ENCODE results near the gene HSPB2.
"Not testable (repeated sequence)": the region's sequence is repeated elsewhere in the genome, so short reads cannot be mapped to it uniquely, and the experiment has no call there.

Gene HSPB2

DNA sequence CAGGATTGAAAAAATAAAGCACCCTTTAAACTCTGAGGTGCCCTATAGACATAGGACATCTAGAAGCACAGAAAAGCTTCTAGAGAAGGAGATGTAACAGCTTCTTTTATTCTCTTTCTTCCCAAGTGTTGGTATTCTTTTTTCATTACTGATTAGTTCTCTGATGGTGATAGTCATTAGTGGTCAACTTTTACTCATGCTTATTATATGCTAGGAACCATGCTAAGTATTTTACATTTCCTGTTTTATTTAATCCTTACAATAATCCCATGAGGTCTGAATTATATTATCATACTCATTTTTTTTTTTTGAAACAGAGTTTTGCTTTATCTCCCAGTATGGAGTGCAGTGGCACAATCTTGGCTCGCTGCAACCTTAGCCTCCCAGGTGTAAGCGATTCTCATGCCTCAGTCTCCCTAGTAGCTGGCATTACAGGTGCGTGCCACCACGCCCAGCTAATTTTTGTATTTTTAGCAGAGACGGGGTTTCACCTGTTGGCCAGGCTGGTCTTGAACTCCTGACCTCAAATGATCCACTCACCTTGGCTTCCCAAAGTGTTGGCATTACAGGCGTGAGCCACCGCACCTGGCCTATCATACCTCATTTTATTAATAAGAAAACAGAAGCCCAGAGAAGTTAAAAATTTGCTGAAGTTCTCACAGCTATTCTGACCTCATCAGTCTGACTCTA is 9.2 kb downstream of the HSPB2 start:
- H3K9ac ChIP-seq, result no peak overlapping the region
- TF ChIP-seq Cebpa-rat (IDR thresholded peaks at IDR 0.05), result no peak

DNA sequence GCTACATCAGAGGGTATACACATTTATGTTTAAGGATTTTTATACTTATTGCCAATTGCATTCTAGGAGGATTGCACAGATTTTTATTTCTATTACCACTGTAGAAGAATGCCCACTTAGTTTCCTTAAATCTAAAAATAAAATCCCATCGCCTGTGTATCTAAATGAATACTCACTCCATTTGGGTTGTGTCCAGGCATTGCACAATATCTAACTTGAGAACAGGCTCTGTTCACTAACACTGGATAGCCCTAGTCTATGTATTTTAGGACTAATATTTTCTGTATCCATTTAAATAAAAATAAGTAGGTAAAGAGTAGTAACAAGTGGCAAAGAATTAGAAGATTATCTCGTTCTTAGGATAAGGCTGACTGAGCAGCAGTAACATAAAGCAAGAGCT is 10.3 kb downstream of the HSPB2 start:
- peak overlapping the region in 6 of 11 experiments; percentile 4 to 68 (median 48); a peak in 10 of 22 replicates for H3K4me2 ChIP-seq
- H3K4me1 ChIP-seq, result peaks cover 27 to 50% (median 33%) of the 10 kb centered on the region in 10 experiments

More for the DNA sequence above, 9.2 kb downstream of the HSPB2 start:
- Histone ChIP-seq H3K27me3 (no peaks in the 10 kb centered on the region), H3K36me3 (no peaks in the 10 kb centered on the region), H3K27ac (no peak overlapping the region), H3K4me3 (no peak overlapping the region), H3K4me1 (peaks cover 20 to 43% (median 27%) of the 10 kb centered on the region in 10 experiments), H3K4me2 (peak overlapping the region in 3 of 11 experiments; percentile 39 to 68 (median 48); a peak in 4 of 22 replicates), H3K9me3 (replicated peaks in 1 of 11) (no peaks in the 10 kb centered on the region), H4K20me1 (no peaks in the 10 kb centered on the region)

DNA sequence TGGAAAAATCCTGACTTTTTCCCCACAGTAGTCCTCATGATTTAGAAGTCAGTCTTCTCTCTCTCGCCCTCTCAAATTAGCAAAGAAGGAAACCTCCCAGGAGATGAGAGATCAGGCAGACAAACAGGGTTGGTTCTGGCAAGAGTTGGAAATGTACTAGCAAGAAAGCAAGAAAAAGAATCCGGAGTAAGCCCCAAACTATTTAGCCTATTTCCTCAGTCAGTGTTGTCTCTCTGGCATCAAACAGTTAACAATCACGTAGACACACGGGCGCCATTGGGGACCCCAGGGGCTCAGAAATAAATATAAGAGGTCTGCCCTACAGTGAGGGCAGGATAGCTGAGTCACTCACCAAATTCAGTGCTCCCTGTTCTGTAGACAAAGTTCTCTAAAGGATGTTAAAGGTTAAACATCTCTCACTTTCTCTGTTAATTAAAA is 10.8 kb downstream of the HSPB2 start:
- peaks cover 29 to 50% (median 33%) of the 10 kb centered on the region in 10 experiments for H3K4me1 ChIP-seq
- no peaks in the 10 kb centered on the region for H3K27me3 ChIP-seq
- H3K36me3 ChIP-seq, result no peaks in the 10 kb centered on the region
- H4K20me1 ChIP-seq, result no peaks in the 10 kb centered on the region
- H3K4me2 ChIP-seq, result peak overlapping the region in 7 of 11 experiments; percentile 2 to 68 (median 47); a peak in 10 of 22 replicates
- TF ChIP-seq Cebpa-rat (IDR thresholded peaks at IDR 0.05), result no peak
- no peak overlapping the region for H3K4me3 ChIP-seq
- H3K9me3 ChIP-seq (replicated peaks in 1 of 11), result no peaks in the 10 kb centered on the region
- peak overlapping the region in 3 of 11 experiments; percentile 24 to 46 (median 31); a peak in 5 of 22 replicates for H3K27ac ChIP-seq
- no peak overlapping the region for H3K9ac ChIP-seq

More for the DNA sequence above, 10.3 kb downstream of the HSPB2 start:
- TF ChIP-seq Cebpa-rat (IDR thresholded peaks at IDR 0.05), result peak in 3 of 11 experiments; percentile 19 to 76 (median 32); a peak in 3 of 22 replicates
- Histone ChIP-seq H4K20me1 (no peaks in the 10 kb centered on the region), H3K9ac (no peak overlapping the region), H3K27ac (peak overlapping the region in 3 of 11 experiments; percentile 24 to 46 (median 31); a peak in 4 of 22 replicates), H3K36me3 (no peaks in the 10 kb centered on the region), H3K27me3 (no peaks in the 10 kb centered on the region), H3K9me3 (replicated peaks in 1 of 11) (no peaks in the 10 kb centered on the region), H3K4me3 (no peak overlapping the region)

DNA sequence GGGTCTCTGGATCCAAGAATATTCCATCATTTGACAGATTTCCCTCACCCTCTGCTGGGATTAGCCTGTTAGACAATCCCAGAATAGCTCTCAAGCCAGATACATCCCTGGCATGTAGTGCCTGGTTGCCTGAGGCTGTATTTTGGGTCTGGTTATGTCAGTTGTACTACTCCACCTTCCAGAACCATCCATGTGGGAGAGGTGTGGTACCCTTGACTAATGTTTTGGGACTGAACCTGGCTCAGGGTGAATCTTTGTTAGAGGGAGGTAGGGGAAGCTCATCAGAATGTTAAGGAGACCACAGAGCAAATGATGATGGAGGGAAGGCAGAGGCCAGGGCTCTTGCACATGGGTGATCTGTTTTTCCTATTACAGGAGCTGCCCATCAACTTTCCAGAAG is 11.4 kb downstream of the HSPB2 start:
- Histone ChIP-seq H3K4me2 (peak overlapping the region in 3 of 11 experiments; percentile 47 to 68 (median 55); a peak in 5 of 22 replicates), H3K4me3 (no peak overlapping the region), H3K27me3 (no peaks in the 10 kb centered on the region), H3K4me1 (peaks cover 23 to 45% (median 31%) of the 10 kb centered on the region in 10 experiments), H4K20me1 (no peaks in the 10 kb centered on the region), H3K27ac (peak overlapping the region in 1 of 11 experiments; percentile 31; a peak in 1 of 22 replicates), H3K36me3 (no peaks in the 10 kb centered on the region), H3K9ac (no peak overlapping the region), H3K9me3 (replicated peaks in 1 of 11) (no peaks in the 10 kb centered on the region)
- TF ChIP-seq Cebpa-rat (IDR thresholded peaks at IDR 0.05), result no peak

DNA sequence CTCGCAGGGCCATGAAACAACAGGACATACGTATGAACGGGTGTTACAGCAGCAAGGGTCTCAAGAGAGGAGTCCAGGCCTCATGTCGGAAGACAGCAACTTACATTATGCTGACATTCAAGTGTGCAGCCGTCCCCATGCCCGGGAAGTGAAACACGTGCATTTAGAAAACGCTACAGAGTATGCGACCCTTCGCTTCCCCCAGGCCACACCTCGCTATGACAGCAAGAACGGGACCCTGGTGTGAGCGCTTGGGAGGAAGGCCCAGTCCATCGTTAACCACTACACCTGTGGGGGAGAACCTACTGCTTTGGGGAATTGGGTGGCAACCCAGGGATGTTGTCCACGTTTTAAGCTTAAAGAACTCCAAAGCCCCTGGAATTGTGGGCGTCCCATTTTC is 13.4 kb downstream of the HSPB2 start:
- Histone ChIP-seq H3K27me3 (no peaks in the 10 kb centered on the region), H3K4me1 (peaks cover 19 to 43% (median 30%) of the 10 kb centered on the region in 10 experiments), H3K36me3 (no peaks in the 10 kb centered on the region), H4K20me1 (no peaks in the 10 kb centered on the region), H3K9me3 (replicated peaks in 1 of 11) (no peaks in the 10 kb centered on the region), H3K9ac (peak overlapping the region in 5 of 11 experiments; percentile 70 to 81 (median 75); a peak in 7 of 22 replicates), H3K4me3 (peak overlapping the region in 6 of 10 experiments; percentile 50 to 70 (median 58); a peak in 8 of 20 replicates), H3K4me2 (peak overlapping the region; percentile 66 to 87 (median 81)), H3K27ac (peak overlapping the region in 9 of 11 experiments; percentile 74 to 86 (median 77); a peak in 17 of 22 replicates)
- no peak for TF ChIP-seq Cebpa-rat (IDR thresholded peaks at IDR 0.05)

DNA sequence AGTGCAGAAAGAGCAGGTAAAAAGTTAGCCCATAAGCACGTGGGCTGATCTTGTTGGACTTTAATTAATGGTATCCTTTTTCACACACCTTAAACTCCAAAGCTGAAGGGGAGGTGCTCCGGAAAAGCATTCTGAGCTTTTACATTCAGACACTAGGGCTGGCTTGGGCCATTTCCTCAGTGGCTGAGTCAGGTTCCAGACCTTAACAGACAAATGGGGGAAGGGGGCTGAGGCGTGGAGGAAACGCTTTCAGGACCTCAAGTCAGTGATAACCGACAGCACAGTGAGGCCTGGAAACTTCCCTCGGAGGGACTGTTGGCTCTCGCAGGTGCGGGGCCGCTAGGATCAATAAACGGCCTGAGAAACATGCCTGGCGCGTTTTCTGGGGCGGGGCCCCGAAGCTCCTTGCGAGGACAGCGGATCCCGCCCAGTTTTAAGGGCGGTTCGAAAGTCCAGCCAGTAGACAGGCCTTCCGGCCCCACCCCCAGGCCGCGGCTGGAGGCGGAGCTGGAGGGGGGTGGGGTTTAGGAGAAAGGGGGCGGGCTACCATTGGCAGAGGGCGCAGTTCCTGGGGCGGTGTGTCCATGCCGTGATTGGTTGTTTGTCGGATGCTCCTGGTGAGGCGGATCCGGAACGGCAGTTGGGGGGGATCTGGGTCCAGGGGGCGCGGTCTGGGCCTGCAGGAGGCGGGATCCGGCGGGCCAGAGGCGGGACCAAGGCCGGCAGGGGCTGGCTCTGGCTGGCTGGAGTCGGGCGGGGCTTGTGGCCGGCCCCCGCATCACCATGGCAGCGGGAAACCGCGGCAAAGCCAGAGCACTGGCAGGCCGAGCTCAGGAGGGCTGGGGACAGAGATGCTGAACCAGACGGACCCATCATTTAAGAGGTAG is 14.2 kb downstream of the HSPB2 start:
- H3K27ac ChIP-seq, result peak overlapping the region; percentile 16 to 86 (median 76); a peak in 21 of 22 replicates

DNA sequence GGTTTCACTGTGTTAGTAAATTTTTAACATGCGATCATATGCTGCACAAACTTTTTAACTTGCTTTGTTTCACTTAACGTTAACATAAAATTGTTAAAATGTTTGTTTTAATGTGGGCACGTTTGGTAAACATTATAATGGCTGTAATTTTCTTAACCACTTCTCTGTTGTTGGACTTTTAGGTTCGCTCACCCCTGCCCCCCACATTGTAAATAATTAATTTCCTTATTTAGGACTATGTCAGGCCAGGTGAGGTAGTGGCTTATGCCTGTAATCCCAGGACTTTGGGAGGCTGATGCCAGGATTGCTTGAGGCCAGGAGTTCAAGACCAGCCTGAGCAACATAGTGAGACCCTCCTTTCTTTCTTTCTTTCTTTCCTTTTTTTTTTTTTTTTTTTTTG is 17.9 kb downstream of the HSPB2 start:
- no peak overlapping the region for H3K4me3 ChIP-seq
- H3K9me3 ChIP-seq (replicated peaks in 1 of 11), result no peaks in the 10 kb centered on the region
- no peak overlapping the region for H3K27ac ChIP-seq
- no peak overlapping the region for H3K9ac ChIP-seq
- peaks cover 16 to 28% (median 23%) of the 10 kb centered on the region in 10 experiments for H3K4me1 ChIP-seq
- no peaks in the 10 kb centered on the region for H3K36me3 ChIP-seq
- H4K20me1 ChIP-seq, result no peaks in the 10 kb centered on the region
- TF ChIP-seq Cebpa-rat (IDR thresholded peaks at IDR 0.05), result no peak
- no peak overlapping the region for H3K4me2 ChIP-seq
- no peaks in the 10 kb centered on the region for H3K27me3 ChIP-seq

More for the DNA sequence above, 14.2 kb downstream of the HSPB2 start:
- Histone ChIP-seq H3K4me3 (peak overlapping the region; percentile 50 to 70 (median 56)), H4K20me1 (no peaks in the 10 kb centered on the region), H3K4me2 (peak overlapping the region; percentile 76 to 94 (median 86)), H3K27me3 (no peaks in the 10 kb centered on the region), H3K36me3 (no peaks in the 10 kb centered on the region), H3K4me1 (peaks cover 19 to 42% (median 29%) of the 10 kb centered on the region in 10 experiments), H3K9me3 (replicated peaks in 1 of 11) (no peaks in the 10 kb centered on the region), H3K9ac (peak overlapping the region; percentile 67 to 81 (median 75); a peak in 21 of 22 replicates)
- TF ChIP-seq Cebpa-rat (IDR thresholded peaks at IDR 0.05), result no peak

DNA sequence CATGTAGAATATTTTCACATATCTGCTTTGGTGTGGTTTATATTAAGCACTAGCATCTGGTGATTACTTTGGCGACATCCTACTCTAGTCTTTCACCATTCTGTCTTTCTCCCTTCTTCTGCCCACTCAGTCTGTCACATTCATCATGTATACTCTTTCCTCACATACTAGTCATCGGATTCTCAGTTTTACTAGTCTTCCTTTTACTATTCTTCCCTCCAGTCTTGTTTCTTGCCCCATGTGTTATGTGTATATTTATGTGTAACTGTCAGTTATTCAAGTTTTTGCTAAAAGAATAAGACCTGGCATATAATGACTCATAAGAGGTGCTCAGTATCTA is 20.0 kb downstream of the HSPB2 start:
- H3K4me1 ChIP-seq, result peaks cover 23 to 32% (median 28%) of the 10 kb centered on the region in 10 experiments
- no peak overlapping the region for H3K4me3 ChIP-seq
- no peak overlapping the region for H3K4me2 ChIP-seq
- no peak for TF ChIP-seq Cebpa-rat (IDR thresholded peaks at IDR 0.05)
- H3K27me3 ChIP-seq, result peaks cover 0 to 20% (median 10%) of the 10 kb centered on the region in 11 experiments; a peak in 14 of 22 replicates
- no peak overlapping the region for H3K9ac ChIP-seq
- H4K20me1 ChIP-seq, result no peaks in the 10 kb centered on the region
- no peaks in the 10 kb centered on the region for H3K9me3 ChIP-seq (replicated peaks in 1 of 11)
- no peak overlapping the region for H3K27ac ChIP-seq
- no peaks in the 10 kb centered on the region for H3K36me3 ChIP-seq

DNA sequence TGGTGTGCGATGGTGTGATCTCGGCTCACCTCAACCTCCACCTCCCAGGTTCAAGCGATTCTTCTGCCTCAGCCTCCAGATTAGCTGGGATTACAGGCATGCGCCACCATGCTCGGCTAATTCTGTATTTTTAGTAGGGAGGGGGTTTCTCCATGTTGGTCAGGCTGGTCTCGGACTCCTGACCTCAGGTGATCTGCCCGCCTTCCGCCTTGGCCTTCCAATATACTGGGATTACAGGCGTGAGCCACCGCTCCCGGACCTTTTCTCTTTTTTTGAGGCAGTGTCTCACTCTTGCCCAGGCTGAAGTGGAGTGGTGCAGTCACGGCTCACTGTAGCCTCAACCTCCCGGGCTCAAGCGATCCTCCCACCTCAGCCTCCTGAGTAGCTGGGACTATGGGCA is 20.6 kb downstream of the HSPB2 start:
- not testable (repeated sequence) for H3K9ac ChIP-seq; H3K9me3 ChIP-seq (replicated peaks in 1 of 11); H3K27ac ChIP-seq; H3K36me3 ChIP-seq; H4K20me1 ChIP-seq; H3K4me3 ChIP-seq; H3K4me2 ChIP-seq
- peaks cover 28 to 34% (median 32%) of the 10 kb centered on the region in 10 experiments for H3K4me1 ChIP-seq
- peaks cover 0 to 26% (median 15%) of the 10 kb centered on the region in 11 experiments; a peak in 14 of 22 replicates for H3K27me3 ChIP-seq

All from BLaER1 treated with 17β-estradiol and CSF1 and Interleukin-3, amounts not matched to agents 10 nM and 100 nM (cell line).